HG02763 (cell line): ENCODE data around the gene SPTLC2.

Experiments used
- ATAC-seq: cut with Tn5 transposase; IDR thresholded peaks from one replicate; pipeline ENCODE4 v1.9.1; 2021; ENCODE audit warnings: mild to moderate bottlenecking, moderate library complexity; ENCODE audit not compliant: unreplicated experiment

Gene SPTLC2

DNA sequence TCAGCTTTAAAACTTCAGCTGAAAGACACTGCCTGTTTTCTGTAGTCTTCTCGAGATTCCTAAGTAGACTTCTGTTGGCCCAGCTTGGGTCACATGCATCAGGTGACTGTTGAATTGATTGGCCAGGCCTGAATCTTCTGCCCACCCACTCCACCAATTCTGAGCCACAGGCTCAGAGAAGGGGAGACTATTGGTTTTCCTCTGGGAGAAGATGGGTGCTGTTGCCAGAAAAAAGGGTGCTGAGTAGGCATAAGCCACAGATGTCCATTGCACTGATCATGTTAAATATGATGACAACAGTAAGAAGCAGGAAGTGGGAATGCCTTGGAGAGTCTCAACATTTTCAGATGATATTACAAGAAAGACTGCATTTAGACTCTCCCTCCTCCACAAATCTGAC is 6.8 kb upstream of the SPTLC2 start:
- no peak for ATAC-seq

DNA sequence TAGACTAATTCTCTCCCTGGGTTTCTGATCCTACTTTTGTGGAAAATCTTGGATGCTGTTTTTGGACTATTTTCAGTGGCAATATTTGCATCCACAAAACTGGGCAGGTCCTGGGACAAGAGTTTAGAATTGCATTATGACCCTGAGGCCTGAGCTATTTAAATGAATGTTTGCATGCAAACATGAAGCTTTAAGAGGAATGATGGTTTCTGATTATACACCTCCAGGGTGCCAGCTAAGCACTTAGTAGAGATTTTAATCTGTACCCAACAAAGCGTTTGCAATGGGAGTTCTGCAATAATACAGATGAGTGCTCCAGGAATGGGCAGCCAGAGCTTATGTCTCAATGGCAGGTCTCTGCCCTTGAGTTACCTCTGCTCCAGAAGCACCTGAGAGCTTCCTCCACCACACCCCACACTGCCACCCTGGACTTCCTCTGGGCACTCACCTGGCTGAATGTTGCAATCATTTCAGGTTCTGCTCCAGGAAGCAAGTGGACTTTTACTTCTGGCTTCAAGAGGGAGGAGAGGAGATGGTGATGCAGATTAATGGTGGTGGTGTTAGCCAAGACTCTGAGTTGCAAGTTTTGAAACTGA is 6.0 kb upstream of the SPTLC2 start:
- no peak for ATAC-seq

DNA sequence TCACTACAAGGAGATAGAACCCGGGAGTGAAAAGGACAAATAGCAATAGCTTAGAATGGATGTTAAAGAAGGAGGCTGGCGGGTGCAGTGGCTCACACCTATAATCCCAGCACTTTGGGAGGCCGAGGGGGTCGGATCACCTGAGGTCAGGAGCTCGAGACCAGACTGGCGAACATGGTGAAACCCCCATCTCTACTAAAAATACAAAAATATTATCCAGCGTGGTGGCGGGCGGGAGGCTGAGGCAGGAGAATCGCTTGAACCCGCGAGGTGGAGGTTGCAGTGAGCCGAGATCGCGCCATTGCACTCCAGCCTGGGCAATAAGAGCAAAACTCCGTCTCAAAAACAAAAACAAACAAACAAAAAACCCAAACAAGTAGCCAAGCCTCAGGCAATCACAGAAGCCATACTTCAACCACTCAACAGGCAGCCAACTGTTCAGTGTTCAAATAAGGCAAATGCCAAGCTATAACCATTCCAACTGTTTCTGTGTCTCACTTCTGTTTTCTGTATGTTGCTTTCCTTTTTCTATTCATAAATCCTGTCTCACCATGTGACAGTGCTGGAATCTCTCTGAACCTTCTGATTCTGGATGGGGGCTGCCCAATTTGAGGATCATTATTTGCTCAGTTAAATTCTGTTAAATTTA is 3.9 kb upstream of the SPTLC2 start:
- ATAC-seq: no peak

DNA sequence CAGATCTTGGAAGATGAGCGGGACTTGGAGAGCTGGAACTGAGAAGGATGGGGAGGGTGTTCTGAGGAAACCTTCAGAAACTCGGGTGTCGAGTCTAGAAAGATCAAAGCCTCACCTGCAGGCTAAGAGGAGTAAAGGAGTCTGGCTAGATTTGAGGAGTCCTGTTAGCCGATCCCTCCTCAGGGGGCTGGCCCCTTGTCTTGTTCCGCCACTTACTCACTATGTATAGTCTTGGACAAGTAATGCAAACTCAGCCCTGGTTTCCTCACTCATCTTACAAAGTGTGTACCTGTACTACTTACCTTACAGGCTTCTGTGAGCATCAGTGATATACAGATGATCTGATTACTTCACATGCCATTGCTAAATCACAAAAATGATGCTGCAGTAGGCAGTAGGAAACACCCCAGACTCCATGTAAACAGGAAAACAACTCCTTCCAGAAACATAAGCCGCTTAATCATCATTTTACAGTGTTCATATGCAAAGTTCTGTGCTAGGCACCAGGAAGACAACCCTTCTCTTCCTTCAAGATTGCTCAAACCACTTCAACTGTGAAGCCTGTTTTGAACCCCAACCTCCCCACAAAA is 2.0 kb upstream of the SPTLC2 start:
- no peak for ATAC-seq

DNA sequence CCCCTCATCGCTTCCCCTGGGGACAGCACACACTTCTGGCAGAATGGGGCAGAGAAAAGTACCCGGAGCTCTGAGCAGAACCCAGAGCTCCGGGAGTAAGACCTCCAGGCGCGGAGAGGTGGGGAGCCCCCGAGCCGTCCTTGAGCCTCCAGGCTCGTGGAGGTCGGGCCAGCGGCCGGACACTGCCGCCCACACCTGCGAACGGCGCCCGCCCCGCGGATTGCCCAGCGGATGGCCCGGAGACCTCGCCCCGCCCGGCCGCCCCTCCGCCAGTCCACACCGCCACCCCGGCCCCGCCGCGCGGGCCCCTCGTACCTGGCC is 344 bp downstream of the SPTLC2 start:
- peak; percentile 13 for ATAC-seq

DNA sequence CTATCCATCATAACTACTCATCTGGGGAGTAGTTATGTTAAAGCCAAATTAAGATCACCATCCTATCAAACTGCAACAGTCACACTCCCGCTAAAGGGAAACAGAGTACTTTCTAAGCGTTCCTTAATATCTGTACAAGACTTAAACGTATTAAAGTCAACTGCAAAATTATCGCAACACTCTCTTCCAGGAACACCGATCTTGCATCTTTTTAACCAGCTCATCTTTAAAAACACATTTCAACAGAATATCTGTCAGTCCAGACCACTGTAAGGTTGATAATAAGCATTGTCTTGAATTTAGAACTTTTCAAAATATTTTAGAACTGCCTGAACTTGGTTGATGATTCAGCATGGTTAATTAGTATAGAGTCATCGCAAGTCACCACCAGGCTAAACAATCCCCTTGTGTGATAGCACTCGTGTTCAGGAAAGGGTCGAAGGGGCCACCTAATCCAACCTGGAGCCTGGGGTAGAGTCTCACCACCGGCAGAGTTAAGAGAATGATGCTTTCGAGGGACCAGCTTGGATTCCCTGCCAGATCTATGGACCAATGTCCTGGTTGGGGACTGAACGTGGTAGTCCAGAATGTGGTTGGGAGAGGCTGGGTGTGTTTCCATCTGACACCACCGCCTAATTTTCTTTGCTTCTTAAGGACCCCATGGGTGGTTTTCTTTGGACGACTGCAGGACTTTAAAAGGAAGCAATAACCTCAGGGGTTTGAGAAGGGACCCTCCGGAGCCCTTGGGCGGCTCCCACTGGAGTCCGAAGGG is 890 bp downstream of the SPTLC2 start:
- ATAC-seq: no peak

DNA sequence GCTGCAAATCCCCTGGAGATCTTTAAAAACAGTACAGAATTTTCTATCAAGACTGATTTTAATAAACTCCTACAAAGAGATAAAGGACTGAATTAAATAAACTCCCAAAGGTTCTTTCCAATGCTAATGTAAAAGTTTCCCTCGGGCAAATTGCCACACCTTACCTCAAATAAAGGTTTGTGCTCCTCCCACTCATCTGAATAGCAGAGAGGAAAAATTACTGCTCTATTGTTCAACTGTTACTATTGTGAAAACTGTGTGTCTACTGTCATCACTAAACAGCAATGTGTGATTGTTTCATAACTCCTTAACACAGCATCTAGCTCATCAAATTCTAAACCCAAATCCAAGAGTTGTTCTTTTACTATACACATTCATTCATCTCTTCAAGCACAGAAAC is 3.2 kb downstream of the SPTLC2 start:
- no peak for ATAC-seq

DNA sequence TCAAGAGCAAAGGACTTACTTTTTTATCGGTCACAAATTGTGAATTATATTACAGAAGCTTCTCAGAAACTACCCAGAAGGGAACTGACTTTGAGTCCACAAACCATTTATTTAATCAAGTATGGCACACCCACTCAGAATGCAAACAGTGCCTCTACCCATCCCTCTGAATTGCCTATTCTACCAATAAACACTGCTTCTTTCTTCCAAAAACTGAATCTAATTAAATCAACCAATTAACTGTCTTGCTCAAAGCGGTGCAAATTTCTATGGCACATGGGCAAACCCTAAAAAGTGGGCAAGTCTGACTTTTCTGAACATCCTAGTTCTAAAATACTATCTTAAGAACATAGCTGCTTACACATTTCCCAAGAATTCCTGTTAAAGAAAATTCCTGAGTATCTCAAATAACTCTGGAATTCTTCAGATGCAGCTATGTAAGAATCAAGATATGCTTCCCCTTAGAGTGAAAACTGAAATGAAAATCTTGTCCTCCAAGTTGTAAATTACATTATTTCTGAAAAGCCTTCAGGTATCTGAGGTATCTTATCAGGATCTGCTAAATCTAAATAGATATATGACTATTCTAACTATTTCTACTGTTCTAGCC is 4.3 kb downstream of the SPTLC2 start:
- ATAC-seq: no peak

DNA sequence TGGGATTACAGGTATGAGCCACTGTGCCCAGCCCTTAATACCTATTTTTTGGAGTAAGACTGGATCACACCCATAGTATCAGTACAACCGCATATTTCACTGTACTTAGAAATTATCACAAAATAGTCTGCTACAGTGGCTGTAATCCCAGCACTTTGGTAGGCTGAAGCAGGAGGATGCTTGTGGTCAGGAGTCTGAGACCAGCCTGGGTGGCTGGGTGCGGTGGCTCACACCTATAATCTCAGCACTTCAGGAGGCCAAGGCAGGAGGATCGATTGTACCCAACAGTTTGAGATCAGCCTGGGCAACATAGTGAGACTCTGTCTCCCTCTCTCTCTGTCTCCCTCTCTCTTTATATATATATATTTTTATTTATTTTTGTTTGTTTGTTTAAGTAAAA is 5.9 kb downstream of the SPTLC2 start:
- no peak for ATAC-seq

DNA sequence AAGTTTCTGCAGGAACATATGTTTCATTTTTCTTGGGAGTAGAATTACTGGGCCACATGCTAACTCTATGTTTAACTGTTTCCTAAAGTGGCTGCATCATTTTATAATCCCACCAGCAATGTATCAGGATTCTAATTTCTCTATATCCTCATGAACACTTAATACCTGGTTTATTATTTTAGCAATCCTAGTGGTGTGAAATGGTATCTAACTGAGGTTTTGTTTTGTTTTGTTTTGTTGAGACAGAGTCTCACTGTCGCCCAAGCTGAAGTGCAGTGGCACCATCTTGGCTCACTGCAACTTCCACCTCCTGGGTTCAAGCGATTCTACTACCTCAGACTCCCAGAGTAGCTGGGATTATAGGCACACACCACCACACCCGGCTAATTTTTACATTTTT is 6.5 kb downstream of the SPTLC2 start:
- no peak for ATAC-seq

DNA sequence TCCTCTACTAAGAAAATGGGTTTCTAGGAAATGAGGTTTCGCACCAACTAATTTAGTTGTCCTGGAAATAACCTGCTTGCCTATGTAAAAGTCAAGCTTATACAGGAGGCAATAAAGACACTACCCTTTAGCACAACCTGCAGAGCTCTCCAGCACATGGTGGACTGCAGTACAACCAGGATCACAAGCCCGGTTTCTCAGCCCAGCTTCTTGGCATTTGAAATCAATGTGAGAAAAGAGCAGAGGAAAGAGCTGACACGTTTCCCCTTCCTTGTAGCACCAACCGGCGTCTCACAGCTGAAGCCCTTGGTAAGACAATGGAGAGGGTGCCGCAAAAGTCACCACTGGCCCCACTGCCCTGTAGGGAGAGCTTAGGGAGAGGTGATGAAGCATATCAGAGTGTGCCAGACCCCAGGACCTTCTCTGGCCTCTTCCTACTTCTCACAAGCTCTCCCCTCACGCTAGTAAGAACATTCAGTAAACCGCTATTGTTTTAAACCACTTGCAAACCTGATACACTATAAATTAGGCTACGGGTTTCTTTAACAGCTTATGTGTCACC is 8.6 kb downstream of the SPTLC2 start:
- ATAC-seq: no peak

DNA sequence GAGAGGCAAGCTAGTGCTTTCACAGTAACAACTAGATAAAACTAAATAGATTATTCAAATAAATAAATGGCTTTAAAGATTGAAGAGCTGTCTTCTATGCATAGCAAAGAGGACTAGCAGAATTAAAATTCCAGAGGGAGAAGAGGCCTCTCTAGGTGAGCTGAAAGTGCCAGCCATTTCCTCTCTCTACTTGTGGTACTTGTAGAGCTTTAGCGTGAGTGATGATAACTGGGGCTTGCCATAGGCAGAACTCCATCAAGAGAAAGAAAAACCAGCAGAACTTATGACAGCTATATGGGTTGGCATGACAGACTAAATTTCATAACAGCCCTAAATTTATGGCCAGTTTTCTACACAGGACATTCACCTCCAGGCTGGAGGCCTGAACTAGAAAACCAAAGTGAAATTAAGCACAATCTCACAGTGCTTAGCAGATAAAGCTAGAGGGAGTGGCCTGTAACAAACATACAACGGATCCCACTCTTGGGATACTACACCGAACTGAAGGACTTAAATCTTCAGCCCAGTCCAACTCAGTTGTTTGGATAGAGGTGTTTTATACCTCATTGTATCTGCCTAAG is 11.0 kb downstream of the SPTLC2 start:
- no peak for ATAC-seq

DNA sequence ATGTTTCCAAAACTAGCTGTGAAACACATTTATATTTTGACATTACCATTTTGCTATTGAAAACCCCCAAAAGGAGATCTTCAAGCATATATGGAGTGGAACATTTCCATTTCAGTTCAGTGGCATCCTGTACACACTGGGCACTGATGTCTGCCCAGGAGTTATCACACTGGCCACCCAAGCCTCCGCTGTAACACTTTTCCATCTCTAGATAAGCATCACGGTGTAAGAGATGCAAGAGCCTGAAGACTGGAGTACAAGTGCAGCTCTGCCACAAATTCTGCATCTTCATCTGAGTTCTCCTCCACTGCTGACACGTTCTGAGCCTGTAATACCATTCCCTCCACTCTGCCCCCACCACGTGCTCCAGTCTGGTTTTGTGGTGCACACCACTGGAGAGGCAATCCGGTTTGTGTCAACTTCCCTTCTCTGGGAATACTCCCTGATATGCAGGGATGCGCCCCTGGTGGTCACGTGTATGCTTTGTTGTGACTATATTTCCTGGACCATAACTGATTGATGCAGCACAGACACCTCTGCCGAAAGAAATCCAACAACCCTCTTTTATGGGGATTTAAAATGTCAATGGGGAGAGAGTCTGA is 12.7 kb downstream of the SPTLC2 start:
- no peak for ATAC-seq

DNA sequence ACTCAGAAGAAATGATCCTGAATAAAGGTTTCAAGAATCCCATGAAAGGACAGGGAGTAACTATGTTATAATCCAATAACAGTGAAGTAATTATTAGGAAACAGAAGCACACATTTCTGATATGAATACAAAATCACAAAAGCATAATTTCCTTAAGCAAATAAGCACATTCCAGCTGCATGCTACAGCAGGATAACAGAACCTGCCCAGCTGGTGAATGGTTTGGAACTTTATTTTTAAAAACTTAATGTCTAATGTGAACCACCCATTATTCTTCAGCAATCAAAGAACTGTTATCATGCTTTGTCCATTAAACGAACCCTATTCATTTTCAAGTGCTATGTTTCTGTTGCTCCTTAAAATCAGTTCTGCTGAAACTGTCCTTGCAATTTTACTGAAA is 13.4 kb downstream of the SPTLC2 start:
- ATAC-seq: no peak

DNA sequence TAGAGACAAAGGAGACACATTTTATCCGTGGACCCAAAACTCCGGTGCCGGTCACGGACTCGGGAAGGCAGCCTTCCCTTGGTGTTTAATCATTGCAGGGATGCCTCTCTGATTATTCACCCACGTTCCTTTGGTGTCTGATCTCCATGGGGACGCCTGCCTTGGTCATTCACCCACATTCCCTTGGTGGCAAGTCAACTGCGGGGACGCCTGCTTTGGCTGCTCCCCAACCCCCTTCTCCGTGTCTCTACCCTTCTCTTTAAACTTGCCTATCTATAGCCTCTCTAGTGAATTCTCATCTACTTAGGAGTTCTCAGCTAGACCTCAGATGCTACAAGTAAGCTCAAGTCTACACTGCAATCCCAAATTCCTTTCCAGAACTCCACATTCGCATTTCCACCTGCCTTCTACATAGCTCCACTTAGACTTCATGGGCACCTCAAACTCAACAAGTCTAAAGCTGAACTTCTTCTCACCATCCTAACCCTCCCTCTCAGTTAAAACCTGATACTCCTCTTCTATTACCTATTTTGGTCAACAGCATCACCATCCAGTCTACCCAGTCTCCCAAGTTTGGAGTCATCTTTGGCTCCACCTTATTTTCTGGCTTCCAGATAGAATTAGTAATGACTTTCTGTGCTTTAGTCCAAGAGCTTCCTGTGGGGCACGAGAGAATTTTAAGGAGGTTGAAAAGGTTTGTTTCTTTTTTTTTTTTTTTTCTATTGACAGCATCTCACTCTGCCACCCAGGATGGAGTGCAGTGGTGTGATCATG is 14.4 kb downstream of the SPTLC2 start:
- no peak for ATAC-seq

DNA sequence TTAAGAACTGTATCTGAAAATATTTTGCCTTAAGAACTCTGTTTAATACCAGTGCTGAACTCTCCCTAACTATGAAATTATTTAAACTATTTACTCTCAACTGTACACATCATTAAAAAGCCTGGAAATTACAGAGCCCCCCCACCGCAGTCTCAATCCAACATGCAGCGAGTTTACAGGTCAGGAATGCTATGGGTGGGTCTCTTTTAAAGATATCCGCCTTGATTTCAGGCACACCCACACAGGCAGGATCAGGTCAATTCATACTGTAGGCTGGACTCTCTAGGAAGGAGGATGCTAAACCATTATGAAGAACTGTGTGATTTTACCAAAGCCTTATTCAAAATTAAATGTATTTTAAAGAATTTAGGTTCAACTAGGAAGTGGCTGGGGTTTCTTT is 16.5 kb downstream of the SPTLC2 start:
- no peak for ATAC-seq

DNA sequence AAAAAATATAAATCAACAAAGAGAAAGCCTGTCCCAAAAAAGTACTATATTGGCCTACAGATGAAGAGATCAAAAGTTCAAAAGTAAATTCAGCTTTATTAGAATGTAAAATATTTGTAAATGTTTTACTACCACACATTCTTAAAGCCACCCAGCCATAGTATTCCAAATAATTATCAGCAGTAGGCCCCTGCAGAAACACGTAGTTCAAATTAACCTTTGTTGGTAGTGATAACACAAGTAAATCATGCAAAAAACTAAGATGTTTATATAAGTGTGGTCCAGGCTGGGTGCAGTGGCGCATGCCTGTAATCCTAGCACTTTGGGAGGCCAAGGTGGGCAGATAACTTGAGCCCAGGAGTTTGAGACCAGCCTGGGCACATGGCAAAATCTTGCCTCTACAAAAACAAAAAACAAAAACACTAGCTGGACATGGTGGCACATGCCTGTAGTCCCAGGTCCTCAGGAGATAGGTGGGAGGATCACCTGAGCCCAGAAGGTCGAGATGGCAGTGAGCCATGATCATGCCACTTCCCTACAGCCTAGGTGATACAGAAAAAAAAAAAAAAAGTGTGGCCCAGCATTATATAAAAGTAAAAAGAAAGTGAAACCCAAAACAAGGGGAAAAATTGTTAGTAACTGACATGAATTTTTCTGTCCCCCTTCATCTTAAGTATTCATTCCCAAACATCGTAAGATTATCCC is 17.9 kb downstream of the SPTLC2 start:
- ATAC-seq: no peak

DNA sequence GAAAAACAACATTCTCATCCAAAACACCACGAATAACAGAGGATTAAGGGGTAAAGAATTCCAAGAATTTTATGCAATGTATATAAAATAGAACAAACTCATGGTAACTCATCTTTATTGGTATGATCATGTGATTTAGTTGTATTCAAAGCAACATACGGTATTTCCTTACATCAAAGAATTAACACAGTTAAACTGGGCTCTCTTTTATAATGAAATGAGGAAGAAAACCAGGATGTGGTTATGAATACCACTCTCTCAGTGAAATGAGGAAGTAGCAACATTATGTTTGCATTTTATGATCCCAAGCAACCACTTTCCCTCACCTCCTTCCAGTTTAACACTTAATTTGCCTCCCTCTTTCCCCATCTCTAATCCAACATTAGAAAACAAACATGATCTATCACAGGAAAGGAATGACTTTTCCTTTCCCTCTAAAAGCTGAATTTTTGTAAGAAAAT is 22.9 kb downstream of the SPTLC2 start:
- ATAC-seq: no peak

DNA sequence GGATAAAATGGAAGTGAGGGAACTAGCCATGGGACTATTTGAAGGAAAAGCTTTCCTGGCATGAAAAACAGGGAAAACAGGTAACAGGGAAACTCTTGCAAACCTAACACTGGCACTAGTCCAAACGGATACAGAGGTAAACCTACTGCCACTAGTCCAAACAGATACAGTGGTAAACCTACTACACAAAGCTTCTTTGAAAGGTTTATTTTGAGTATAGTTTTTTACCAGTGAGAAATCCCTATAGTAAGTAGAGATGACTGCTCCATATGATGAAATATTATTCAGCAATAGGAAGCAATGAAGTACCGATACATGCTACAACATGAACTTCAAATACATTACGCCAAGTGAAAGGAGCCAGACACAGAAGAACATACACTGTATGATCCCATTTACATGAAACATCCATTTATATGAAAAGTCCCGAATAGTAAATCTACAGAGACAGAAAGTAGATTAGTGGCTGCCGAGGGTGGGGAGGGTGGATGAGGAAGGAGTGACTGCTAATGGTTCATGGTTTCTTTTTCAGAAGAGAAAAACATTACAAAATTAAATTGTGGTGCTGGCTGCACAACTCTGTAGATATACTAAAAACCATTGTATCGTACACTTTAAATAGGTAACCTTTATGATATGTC is 25.5 kb downstream of the SPTLC2 start:
- ATAC-seq: no peak
